Measurements from ENCODE around the gene DNAAF5.

DNA sequence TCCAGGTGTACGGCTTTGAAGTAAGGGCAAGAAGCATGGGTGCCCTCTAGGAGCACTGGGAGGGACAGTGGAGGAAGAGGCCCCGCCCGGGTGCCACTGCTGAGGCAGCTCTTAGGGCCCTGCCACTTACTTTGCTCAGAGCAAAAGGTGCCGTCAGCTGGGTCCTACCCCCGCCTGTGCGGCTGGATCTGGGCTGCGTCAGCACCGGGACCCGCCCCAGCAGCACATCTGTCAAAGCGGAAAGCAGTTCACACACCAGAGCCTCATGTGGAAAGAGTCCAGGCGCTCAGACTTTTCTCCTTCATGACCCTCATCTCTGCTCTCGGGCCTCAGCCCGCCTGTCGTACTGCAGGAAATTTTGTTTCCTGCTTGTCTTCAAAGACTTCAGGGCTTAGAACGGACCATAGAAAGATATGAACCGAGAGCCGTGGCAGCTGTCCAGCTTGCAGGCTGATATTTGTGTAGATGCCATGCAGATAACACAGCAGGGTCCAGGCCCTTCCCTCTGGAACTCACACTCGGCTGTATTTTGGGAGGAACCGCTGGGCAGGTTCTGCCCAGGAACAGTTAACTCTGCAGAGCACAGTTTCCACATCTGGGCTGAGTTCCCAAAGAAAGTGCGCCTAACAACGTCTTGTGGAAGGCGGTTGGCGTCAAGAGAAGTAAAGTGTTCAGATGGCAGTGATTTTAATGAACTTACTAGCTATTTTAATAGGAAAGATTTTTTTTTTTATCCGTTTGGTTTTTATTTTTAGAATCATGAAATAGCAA, 44.9 kb downstream of the DNAAF5 start:
- TF ChIP-seq, protein P1, sequence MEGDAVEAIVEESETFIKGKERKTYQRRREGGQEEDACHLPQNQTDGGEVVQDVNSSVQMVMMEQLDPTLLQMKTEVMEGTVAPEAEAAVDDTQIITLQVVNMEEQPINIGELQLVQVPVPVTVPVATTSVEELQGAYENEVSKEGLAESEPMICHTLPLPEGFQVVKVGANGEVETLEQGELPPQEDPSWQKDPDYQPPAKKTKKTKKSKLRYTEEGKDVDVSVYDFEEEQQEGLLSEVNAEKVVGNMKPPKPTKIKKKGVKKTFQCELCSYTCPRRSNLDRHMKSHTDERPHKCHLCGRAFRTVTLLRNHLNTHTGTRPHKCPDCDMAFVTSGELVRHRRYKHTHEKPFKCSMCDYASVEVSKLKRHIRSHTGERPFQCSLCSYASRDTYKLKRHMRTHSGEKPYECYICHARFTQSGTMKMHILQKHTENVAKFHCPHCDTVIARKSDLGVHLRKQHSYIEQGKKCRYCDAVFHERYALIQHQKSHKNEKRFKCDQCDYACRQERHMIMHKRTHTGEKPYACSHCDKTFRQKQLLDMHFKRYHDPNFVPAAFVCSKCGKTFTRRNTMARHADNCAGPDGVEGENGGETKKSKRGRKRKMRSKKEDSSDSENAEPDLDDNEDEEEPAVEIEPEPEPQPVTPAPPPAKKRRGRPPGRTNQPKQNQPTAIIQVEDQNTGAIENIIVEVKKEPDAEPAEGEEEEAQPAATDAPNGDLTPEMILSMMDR (IDR thresholded peaks at IDR 0.05) = no peak
- no peak for TF ChIP-seq POLR2A (IDR thresholded peaks at IDR 0.05)
